ENCODE measurements around the gene NCKAP5. TPM values are rescaled to one million over a fixed set of nuclear protein-coding genes. Genes with fewer than 3 reads are reported as not detected.

The NCKAP5 gene
- total RNA-seq, 2 donors from 2014 or later = 2.0 to 7.1 TPM

DNA sequence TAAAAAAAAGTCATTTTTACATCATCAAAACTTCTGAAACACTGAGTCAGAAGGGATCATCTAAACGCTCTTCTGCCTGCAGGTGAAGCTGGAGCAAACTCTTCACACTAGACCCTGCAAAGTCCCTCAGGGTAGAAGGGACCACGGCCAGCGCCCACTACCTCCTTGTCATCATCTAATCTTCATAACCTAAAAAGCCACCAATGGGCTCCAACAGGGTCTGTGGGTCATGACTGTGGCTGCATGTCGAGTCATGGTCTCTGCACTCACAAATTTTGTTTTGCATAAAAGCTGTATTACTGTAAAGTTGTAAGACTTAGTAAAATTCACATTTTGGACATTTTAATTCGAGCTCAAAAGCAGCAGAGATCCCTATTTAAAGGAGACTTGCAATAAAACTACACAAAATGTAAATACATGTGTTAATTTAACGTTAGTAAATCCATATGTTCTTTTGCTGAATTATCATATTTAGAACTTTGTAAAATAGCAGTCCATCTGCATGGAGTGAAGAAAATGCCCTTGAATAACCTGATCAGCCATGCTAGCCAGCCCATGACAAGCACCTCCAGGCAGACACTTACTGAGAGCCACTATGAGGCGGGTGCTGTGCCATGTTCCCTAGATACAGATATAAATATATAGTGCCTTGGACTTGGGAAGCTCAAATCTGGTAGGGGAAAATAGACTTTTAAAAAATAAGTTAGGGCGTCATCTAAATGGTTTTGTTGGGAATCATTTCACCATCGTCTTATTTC is 461.0 kb downstream of the NCKAP5 start:
- no peaks in the 10 kb centered on the region for H3K36me3 ChIP-seq
- no peak for DNase-seq (ENCODE audit: low spot score)
- no peaks in the 10 kb centered on the region for H3K9me3 ChIP-seq
- no peaks in the 10 kb centered on the region for H3K27me3 ChIP-seq (replicated peaks; ENCODE audit: insufficient read depth)
- H3K27ac ChIP-seq = no peak overlapping the region
- no peaks in the 10 kb centered on the region for H3K4me1 ChIP-seq (replicated peaks)
- 84% methylated on average over 9 of the region's 9 CpGs for WGBS
- no peak overlapping the region for H3K4me3 ChIP-seq
- TF ChIP-seq POLR2A (IDR thresholded peaks at IDR 0.05) = no peak
- TF ChIP-seq POLR2AphosphoS5 (IDR thresholded peaks at IDR 0.05) = no peak
- TF ChIP-seq, protein P1, sequence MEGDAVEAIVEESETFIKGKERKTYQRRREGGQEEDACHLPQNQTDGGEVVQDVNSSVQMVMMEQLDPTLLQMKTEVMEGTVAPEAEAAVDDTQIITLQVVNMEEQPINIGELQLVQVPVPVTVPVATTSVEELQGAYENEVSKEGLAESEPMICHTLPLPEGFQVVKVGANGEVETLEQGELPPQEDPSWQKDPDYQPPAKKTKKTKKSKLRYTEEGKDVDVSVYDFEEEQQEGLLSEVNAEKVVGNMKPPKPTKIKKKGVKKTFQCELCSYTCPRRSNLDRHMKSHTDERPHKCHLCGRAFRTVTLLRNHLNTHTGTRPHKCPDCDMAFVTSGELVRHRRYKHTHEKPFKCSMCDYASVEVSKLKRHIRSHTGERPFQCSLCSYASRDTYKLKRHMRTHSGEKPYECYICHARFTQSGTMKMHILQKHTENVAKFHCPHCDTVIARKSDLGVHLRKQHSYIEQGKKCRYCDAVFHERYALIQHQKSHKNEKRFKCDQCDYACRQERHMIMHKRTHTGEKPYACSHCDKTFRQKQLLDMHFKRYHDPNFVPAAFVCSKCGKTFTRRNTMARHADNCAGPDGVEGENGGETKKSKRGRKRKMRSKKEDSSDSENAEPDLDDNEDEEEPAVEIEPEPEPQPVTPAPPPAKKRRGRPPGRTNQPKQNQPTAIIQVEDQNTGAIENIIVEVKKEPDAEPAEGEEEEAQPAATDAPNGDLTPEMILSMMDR (IDR thresholded peaks at IDR 0.05) = no peak
- intact Hi-C loops (cut with DNase I) = no loop called here

DNA sequence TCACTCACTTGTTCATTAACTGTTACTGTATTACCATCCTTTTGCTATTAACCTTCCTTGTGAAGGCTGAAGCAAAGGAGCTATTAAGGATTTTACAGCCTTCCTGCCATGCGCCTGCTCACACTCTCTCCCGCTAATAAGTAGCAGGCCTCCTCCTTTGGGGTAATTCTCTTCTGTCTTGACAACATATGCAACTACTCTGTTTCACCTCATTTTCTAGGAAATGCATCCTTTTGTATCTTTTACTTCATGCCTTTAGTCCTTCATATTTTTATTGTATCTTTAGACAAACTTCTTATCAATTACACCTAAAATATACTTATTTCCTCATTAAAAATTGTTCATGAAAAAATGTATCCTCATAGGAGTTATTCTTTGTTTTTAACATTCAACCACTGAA is 463.4 kb downstream of the NCKAP5 start:
- no peak for DNase-seq (ENCODE audit: low spot score)
- Histone ChIP-seq H3K9me3 (no peaks in the 10 kb centered on the region), H3K4me1 (replicated peaks) (no peaks in the 10 kb centered on the region), H3K4me3 (no peak overlapping the region), H3K27me3 (replicated peaks; ENCODE audit: insufficient read depth) (no peaks in the 10 kb centered on the region), H3K27ac (no peak overlapping the region), H3K36me3 (no peaks in the 10 kb centered on the region)
- TF ChIP-seq POLR2AphosphoS5 (IDR thresholded peaks at IDR 0.05) = no peak
- TF ChIP-seq, protein P1 (IDR thresholded peaks at IDR 0.05) = no peak
- TF ChIP-seq POLR2A (IDR thresholded peaks at IDR 0.05) = no peak
- 75% methylated on average over 2 of the region's 2 CpGs for WGBS
- intact Hi-C loops (cut with DNase I) = no loop called here

DNA sequence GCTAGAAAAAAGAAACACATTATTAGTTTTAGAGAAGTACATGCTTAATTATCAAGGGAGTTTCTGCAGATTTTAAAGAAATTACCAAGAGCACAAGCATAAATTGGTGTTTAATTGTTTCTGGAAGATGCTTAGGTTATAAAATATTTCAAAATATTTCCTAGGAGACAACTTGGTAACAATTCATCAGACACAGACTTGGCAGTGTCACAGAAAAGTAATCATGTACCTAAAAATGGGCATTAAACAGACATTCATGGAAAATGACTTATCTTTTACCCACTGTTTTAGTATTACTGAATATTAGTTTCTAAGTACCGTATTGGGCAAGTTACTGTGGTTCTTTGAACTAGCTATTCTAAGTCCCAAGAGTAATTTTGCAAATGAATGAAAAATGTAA is 469.5 kb downstream of the NCKAP5 start:
- H3K4me3 ChIP-seq = no peak overlapping the region
- H3K27me3 ChIP-seq (replicated peaks; ENCODE audit: insufficient read depth) = no peaks in the 10 kb centered on the region
- H3K9me3 ChIP-seq = no peaks in the 10 kb centered on the region
- H3K4me1 ChIP-seq (replicated peaks) = no peaks in the 10 kb centered on the region
- intact Hi-C loops (cut with DNase I) = no loop called here
- no peak for DNase-seq (ENCODE audit: low spot score)
- H3K36me3 ChIP-seq = no peaks in the 10 kb centered on the region
- 87% methylated on average over 1 of the region's 1 CpG for WGBS
- H3K27ac ChIP-seq = no peak overlapping the region
- TF ChIP-seq POLR2AphosphoS5 (IDR thresholded peaks at IDR 0.05) = no peak
- TF ChIP-seq, protein P1 (IDR thresholded peaks at IDR 0.05) = no peak
- no peak for TF ChIP-seq POLR2A (IDR thresholded peaks at IDR 0.05)

DNA sequence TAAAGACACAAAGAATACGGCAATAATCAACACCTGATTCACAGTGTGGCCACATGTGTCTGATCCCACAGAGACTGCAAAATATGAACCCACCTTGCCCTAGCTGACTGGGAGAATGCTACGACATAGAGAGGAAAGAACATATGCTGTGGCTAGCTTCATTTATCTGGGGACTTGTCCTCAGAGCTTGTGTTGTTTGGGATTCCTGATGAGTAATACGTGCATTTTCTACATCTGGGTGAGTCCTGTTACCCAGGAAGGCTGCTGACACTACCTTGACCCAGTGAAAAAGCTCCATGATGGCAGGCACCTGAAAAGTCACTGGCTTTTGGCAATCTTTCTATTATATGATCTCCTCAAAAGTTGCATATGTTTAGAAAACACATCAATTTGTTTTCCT is 470.6 kb downstream of the NCKAP5 start:
- Histone ChIP-seq H3K4me3 (no peak overlapping the region), H3K27ac (no peak overlapping the region), H3K4me1 (replicated peaks) (no peaks in the 10 kb centered on the region), H3K36me3 (no peaks in the 10 kb centered on the region), H3K9me3 (no peaks in the 10 kb centered on the region), H3K27me3 (replicated peaks; ENCODE audit: insufficient read depth) (no peaks in the 10 kb centered on the region)
- no peak for DNase-seq (ENCODE audit: low spot score)
- intact Hi-C loops (cut with DNase I) = no loop called here
- TF ChIP-seq POLR2AphosphoS5 (IDR thresholded peaks at IDR 0.05) (no peak), POLR2A (IDR thresholded peaks at IDR 0.05) (no peak)
- TF ChIP-seq, protein P1 (IDR thresholded peaks at IDR 0.05) = no peak
- 84% methylated on average over 3 of the region's 3 CpGs for WGBS

DNA sequence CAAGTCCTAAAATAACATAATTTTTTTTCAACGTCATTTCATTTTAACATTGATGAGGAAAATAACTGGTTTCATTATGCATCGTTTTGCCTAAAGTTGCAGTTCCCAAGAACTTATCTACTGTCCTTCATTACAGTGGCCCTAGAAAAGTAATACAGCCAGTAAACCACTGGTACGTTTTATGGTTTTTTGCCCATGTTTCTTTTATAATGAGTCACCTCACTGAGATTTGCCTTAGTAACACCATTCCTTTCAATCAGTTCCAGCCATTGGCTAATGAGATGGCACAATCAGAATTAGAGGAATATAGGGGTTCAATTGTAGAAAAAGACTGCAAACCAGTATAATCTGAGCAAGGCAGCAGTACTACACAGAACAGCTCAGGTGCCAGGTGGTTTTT is 475.7 kb downstream of the NCKAP5 start:
- no peak for TF ChIP-seq POLR2A (IDR thresholded peaks at IDR 0.05)
- TF ChIP-seq POLR2AphosphoS5 (IDR thresholded peaks at IDR 0.05) = no peak
- H3K27me3 ChIP-seq (replicated peaks; ENCODE audit: insufficient read depth) = no peaks in the 10 kb centered on the region
- intact Hi-C loops (cut with DNase I) = no loop called here
- no peak overlapping the region for H3K27ac ChIP-seq
- H3K36me3 ChIP-seq = no peaks in the 10 kb centered on the region
- no peaks in the 10 kb centered on the region for H3K9me3 ChIP-seq
- H3K4me1 ChIP-seq (replicated peaks) = no peaks in the 10 kb centered on the region
- 82% methylated on average over 3 of the region's 3 CpGs for WGBS
- no peak for DNase-seq (ENCODE audit: low spot score)
- H3K4me3 ChIP-seq = no peak overlapping the region

Data from prostate gland (tissue), 2 donors.